Natural killer cell (primary cell): ENCODE measurements around the gene NRF1. TPM values are rescaled to one million over a fixed set of nuclear protein-coding genes. Genes with fewer than 3 reads are reported as not detected.

ENCODE experiments used
- ATAC-seq, 3 donors: fragments of 150-1000 bp in 2 of 3; fragments of 200-7000 bp in 1 of 3; cut with Tn5 transposase; 1 replicate in 1 of 3; 2 replicates in 2 of 3; pipeline ENCODE4 v1.10.0; 2021; ENCODE audit warnings: mild to moderate bottlenecking in 2 of 3, moderate library complexity in 2 of 3
- DNase-seq, 2 donors: peaks; one replicate each; pipeline versions ENCODE4 v3.0.0 to v3.0.0-alpha.2; 2013 to 2021; ENCODE audit warnings: mixed read lengths in 1 of 2
- H3K27ac ChIP-seq: one replicate; pipeline ENCODE4 v1.5.1; 2013; ENCODE audit warnings: mild to moderate bottlenecking, low read length
- H3K27me3 ChIP-seq: one replicate; pipeline ENCODE4 v1.6.1; 2013; ENCODE audit warnings: low read length; ENCODE audit not compliant: control insufficient read depth, insufficient read depth
- H3K36me3 ChIP-seq: one replicate; pipeline ENCODE4 v1.6.1; 2013; ENCODE audit warnings: low read length; ENCODE audit not compliant: control insufficient read depth, insufficient read depth
- H3K4me1 ChIP-seq: one replicate; pipeline ENCODE4 v1.6.1; 2013; ENCODE audit warnings: low read length; ENCODE audit not compliant: control insufficient read depth, insufficient read depth
- H3K4me3 ChIP-seq: one replicate; pipeline ENCODE4 v1.5.1; 2013; ENCODE audit warnings: low read length
- H3K9me3 ChIP-seq: one replicate; pipeline ENCODE4 v1.6.1; 2013; ENCODE audit warnings: low read length; ENCODE audit not compliant: control insufficient read depth, insufficient read depth
- H3K27ac Mint-ChIP-seq, 2 donors: one replicate each; pipeline ENCODE4 v1.8.0; 2022; ENCODE audit warnings: mild to moderate bottlenecking in 2 of 2, mixed read lengths in 2 of 2, moderate library complexity in 1 of 2
- H3K27me3 Mint-ChIP-seq, 2 donors: one replicate each; pipeline ENCODE4 v1.8.0; 2022; ENCODE audit warnings: low read depth in 2 of 2, mixed read lengths in 2 of 2
- H3K36me3 Mint-ChIP-seq: one replicate; pipeline ENCODE4 v1.8.0; 2022; ENCODE audit warnings: mixed read lengths
- H3K4me1 Mint-ChIP-seq, 2 donors: one replicate each; pipeline ENCODE4 v1.8.0; 2022; ENCODE audit warnings: mixed read lengths in 2 of 2
- H3K4me3 Mint-ChIP-seq: one replicate; pipeline ENCODE4 v1.8.0; 2022; ENCODE audit warnings: mild to moderate bottlenecking, moderate library complexity, mixed read lengths
- H3K9me3 Mint-ChIP-seq, 2 donors: one replicate each; pipeline ENCODE4 v1.8.0; 2022; ENCODE audit warnings: mixed read lengths in 2 of 2
- CTCF ChIP-seq: fragments of 200-600 bp; IDR thresholded peaks from one replicate; pipeline ENCODE4 v1.8.0; 2022; ENCODE audit warnings: antibody characterized with exemption
- WGBS: methylation state at CpG from one replicate; pipeline ENCODE4 v1.1.7; 2013; ENCODE audit warnings: missing lambda C conversion rate; ENCODE audit not compliant: insufficient coverage; 5-methylcytosine and 5-hydroxymethylcytosine counted together
- intact Hi-C: fragments of 100-400 bp; cut with micrococcal nuclease; formaldehyde crosslinking; loops from one replicate; pipeline ENCODE4 v1.14.2; 2022
- total RNA-seq, 4 donors: library from RNA; stranded (reverse); fragments of 120-200 nt in 1 of 4; gene quantifications; one replicate each; pipeline versions ENCODE4 v1.2.3 to v1.2.4, GENCODE V29; 2013 to 2022

The NRF1 gene
- total RNA-seq, 3 donors from 2014 or later (not counting 1 experiment from before 2014, with no cell fraction given): 39.8 to 43.5 (median 40.1) TPM

GRCh38 chr7:129690701-129691100, 79.2 kb downstream of the NRF1 start:
- Histone ChIP-seq H3K9me3 (no peaks in the 10 kb centered on the region), H3K4me3 (no peak overlapping the region), H3K4me1 (no peaks in the 10 kb centered on the region), H3K36me3 (peaks cover 30% of the 10 kb centered on the region), H3K27me3 (no peaks in the 10 kb centered on the region), H3K27ac (no peak overlapping the region)
- Mint-ChIP-seq H3K4me3 (no peak overlapping the region), H3K9me3 (no peaks in the 10 kb centered on the region), H3K4me1 (peaks cover 6 to 15% of the 10 kb centered on the region in 2 donors), H3K27ac (no peak overlapping the region), H3K36me3 (peaks cover 13% of the 10 kb centered on the region), H3K27me3 (no peaks in the 10 kb centered on the region)
- no peak for DNase-seq
- no peak for ATAC-seq
- TF ChIP-seq CTCF: no peak
- 94% methylated on average over 4 of the region's 4 CpGs for WGBS
- intact Hi-C loops: no loop called here

GRCh38 chr7:129698516-129699418, 87.2 kb downstream of the NRF1 start:
- ATAC-seq (no peak), DNase-seq (no peak)
- H3K4me1 ChIP-seq: no peaks in the 10 kb centered on the region
- WGBS: 89% methylated on average over 2 of the region's 3 CpGs
- peaks cover 0 to 2% of the 10 kb centered on the region in 2 donors for H3K4me1 Mint-ChIP-seq
- TF ChIP-seq CTCF: no peak
- no peaks in the 10 kb centered on the region for H3K27me3 ChIP-seq
- H3K4me3 ChIP-seq: no peak overlapping the region
- H3K36me3 ChIP-seq: peaks cover 10% of the 10 kb centered on the region
- no peaks in the 10 kb centered on the region for H3K9me3 Mint-ChIP-seq
- H3K27ac Mint-ChIP-seq: no peak overlapping the region
- no peaks in the 10 kb centered on the region for H3K9me3 ChIP-seq
- no peak overlapping the region for H3K4me3 Mint-ChIP-seq
- H3K36me3 Mint-ChIP-seq: no peaks in the 10 kb centered on the region
- no peaks in the 10 kb centered on the region for H3K27me3 Mint-ChIP-seq
- intact Hi-C loops: no loop called here
- no peak overlapping the region for H3K27ac ChIP-seq

GRCh38 chr7:129702316-129702715, 90.8 kb downstream of the NRF1 start:
- no peak overlapping the region for H3K27ac Mint-ChIP-seq

More at GRCh38 chr7:129702316-129702715, 90.8 kb downstream of the NRF1 start:
- DNase-seq: no peak
- intact Hi-C loops: no loop called here
- 94% methylated on average over 1 of the region's 2 CpGs for WGBS
- no peaks in the 10 kb centered on the region for H3K9me3 ChIP-seq
- Mint-ChIP-seq H3K27me3 (no peaks in the 10 kb centered on the region), H3K4me1 (peaks cover 15 to 18% of the 10 kb centered on the region in 2 donors), H3K9me3 (no peaks in the 10 kb centered on the region), H3K4me3 (no peak overlapping the region), H3K36me3 (no peaks in the 10 kb centered on the region)
- no peak overlapping the region for H3K27ac ChIP-seq
- H3K27me3 ChIP-seq: no peaks in the 10 kb centered on the region
- no peak for TF ChIP-seq CTCF
- H3K36me3 ChIP-seq: peaks cover 8% of the 10 kb centered on the region
- H3K4me3 ChIP-seq: no peak overlapping the region
- no peaks in the 10 kb centered on the region for H3K4me1 ChIP-seq
- no peak for ATAC-seq
